HUDEP-2 (cell line): ENCODE measurements around the gene LRRIQ3.
"Not testable (repeated sequence)": the region's sequence is repeated elsewhere in the genome, so short reads cannot be mapped to it uniquely, and the experiment has no call there.

Experiments used
- DNase-seq, 76 experiments: peaks; one replicate each; lab custom pipeline; 2025; ENCODE audit not compliant: unreplicated experiment in 76 of 76; lab: John Stamatoyannopoulos, UW

The LRRIQ3 gene

DNA sequence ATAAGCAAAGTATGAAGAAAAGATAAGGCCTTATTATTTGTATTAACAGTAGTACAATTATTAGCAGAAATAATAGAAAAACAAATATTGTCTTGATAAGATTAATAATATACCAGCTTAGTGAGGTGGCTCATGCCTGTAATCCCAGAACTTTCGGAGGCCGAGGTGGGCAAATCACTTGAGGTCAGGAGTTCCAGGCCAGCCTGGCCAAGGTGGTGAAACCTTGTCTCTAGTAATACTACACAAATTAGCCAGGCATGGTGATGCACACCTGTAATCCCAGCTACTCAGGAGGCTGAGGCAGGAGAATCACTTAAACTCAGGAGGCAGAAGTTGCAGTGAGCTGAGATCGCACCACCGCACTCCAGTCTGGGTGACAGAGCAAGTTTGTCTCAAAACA is 80.6 kb downstream of the LRRIQ3 start:
- DNase-seq, result not testable (repeated sequence)

DNA sequence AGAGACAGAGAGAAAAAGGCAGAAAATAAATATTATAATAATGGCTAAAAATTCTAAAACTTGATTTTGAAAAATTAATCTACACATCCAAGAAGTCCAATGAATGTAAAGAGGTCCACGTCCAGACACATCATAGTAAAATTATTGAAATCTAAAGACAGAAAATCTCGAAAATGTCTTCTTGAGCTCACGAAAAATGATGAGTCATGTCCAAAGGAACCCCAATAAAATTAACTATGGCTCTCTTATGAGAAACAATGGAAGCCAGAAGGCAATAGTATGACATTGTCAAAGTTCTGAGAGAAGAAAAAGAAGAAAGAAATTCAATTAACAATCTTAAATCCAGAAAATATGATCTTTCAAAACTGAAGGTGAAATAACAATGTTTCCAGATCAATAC is 84.6 kb downstream of the LRRIQ3 start:
- no peak for DNase-seq

DNA sequence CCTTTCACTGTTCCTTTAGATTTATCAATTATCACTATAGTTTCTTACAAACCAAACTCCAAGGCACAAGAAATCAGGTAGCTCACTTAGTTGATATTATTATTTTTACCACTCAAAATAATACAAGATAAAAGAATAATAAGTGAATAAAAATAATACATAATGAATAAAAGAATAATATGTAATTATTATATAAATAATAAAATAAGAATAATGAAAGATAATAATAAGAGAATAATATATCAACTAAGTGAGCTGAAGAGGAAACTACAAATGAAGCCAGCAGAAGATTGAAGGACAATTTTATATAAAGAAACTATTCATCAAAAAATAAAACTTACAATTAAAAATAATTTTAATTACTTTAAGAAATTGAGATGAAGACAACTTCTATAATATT is 90.6 kb downstream of the LRRIQ3 start:
- no peak for DNase-seq

DNA sequence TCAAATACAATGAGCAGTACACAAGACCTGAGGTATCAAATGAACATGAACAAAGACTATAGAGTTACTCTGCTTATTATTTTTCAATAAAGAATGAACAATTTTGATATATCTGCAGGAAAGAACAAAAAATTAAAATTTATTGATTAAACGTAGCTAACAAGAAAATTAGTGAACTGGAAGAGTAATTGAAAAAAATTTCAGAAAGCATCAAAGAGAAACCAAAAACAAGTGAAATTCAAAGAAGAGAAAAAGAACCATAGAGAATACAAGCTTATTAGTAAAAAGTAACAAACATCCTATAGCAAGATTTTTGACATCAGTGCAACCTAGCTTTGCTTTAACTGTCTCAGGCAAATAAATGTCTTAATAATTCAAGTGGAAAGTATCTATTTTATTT is 106.6 kb downstream of the LRRIQ3 start:
- no peak for DNase-seq

DNA sequence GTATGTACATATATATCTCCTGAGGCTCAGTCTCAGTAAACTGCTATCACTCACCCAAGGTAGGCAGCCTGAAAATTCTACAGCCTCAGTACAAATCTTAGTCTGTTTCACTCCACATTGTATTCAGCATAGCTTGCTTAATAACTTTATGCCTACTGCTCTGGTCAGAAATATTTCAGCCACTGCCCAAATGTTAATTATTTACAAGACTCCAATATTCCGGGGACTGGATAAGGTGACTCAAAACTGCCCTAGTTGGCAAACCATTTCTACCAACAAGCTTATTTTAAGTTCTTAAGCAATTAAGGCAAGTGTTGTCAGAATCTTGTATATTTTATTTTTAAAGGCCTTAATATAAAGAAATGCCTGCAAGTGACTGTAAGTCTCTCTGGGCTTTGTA is 114.8 kb downstream of the LRRIQ3 start:
- no peak for DNase-seq

DNA sequence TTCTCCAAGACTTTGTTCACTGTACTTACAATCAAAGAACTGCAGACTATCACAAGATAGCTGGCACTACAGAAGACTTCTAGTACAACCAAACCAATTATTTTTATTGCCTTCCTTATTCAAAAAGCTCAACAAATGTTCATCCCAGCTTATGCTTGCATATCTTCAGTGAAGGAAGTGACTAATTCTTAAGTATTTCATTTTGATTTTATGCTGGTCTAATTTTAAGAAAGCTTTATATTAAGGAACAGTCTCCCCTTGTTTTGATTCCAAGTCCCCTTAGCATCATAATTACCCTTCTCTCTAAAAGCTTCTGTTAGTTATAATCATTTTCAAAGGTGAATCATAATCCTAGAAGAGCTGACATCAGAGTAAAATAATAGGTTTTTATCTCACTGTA is 132.9 kb downstream of the LRRIQ3 start:
- DNase-seq, result no peak

DNA sequence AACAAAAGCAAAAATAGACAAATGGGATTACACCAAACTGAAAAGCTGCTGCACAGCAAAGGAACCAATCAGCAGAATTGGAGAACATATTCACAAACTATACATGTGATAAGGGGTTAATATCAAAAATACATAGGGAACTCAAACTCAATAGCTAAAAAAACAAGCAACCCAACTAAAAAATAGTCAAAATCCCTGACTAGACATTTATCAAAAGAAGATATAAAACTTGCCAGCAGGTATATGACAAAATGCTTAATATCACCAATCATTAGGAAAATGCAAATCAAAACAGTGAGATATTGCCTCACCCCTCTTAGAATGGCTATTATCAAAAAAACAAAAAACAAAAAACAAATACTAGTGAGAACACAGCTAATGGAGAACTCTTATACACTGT is 140.3 kb downstream of the LRRIQ3 start:
- DNase-seq, result no peak

DNA sequence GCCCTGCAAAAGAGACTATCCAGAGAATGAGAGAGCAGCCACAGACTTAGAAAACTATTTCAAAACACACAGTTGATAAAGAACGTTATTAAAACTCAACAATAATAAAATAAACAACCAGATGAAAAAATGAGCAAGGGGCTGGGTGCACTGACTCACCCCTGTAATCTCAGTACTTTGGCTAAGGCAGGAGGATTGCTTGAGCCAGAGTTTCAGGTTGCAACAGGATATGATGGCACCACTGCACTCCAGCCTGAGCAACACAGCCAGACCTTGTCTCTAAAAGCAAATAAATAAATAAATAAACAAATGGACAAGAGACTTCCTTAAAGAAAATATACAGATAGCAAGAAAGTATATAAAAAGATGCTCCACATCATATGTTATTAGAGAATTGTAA is 144.6 kb downstream of the LRRIQ3 start:
- DNase-seq, result no peak

DNA sequence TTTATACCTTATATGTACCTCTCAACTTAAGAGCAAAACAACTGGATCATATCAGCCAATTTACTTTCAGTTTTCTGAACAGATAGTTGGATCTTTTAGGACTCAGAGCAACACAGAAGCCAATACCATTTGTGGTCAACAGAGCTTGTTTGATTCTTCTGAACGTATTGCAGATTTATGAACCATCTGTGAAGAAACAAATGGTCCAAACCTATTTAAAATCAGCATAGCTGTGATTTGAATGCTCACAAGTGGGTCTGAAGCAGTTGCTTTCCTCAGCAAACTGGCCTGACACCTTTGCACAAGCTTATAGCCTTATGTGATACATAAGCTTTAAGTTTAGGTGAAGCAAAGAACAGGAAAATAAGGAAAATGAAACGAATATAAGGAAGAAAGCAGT is 147.6 kb downstream of the LRRIQ3 start:
- no peak for DNase-seq

DNA sequence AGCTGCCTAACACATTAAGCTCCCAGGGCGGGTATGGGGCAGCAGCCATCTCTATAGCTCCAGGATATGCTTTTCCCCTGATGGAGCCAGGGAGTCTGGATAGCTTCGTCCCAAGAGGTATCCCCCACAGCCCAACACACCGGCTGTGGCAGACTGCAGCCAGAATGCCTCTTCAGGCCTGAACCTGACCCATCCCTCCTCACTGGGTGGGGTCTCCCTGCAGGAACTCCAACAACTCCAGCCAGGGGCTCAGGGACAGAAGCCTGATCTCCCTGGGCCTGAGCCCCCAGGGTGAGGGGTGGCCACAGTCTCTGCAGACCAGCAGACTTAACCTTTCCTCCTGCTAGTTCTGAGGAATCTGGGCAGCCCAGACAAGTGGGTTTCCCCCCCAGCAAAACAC is 159.9 kb downstream of the LRRIQ3 start:
- DNase-seq, result no peak

DNA sequence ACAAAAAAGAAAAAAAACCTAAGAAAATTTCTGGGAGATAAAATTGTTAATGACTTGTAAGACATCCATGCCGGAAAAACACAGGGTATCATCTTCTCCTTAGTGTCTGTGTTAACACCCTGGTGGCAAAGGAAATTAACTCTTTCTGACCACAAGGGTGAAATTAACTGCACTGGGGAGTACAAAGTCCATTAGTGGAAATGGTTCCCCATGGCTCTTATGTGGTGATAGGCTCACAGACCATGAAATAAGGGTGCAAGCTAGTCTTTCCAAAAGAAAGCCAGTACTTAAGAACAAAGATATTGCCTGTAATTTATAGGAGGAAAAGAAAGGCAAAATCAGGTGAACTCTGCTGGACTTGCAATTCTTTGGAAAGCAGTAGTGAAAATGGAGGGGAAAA is 185.4 kb downstream of the LRRIQ3 start:
- DNase-seq, result no peak

DNA sequence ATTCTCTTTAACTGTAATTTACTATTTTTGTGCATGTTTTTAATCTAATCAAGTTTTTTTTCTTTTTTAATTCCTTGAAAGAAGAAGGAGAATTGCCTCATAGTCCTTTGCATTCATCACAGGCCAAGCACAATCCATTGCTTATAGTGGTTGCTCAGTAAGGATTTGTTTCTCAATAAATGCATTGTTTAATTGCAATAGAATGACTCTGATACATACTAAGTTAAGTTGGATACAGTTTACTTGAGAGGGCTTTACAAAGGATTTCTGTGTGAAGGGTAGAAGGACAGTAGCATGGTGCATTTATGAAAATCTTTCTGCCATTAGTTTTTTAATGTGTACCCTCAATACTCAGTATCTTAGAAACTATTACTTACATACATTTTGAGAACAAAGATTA is 186.2 kb downstream of the LRRIQ3 start:
- DNase-seq, result no peak

DNA sequence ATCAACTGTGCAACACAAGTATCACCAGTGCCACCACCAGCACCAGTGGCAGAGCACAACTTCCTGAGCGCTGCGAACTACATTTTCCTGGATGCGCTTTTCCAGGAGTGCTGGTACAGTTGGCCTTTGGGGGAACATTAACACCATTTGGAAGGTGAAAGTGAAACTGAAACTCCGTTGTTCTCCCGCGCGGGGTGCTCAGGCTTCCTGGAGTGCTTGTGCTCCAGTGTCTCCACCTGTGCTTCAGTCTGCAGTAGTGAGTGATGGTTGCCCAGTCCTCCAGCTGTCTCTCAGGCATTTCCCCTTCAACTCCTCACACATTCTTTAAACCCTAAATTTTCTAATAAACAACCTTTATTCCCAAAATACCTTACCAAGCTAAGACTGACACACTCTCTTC is 187.8 kb downstream of the LRRIQ3 start:
- no peak for DNase-seq

DNA sequence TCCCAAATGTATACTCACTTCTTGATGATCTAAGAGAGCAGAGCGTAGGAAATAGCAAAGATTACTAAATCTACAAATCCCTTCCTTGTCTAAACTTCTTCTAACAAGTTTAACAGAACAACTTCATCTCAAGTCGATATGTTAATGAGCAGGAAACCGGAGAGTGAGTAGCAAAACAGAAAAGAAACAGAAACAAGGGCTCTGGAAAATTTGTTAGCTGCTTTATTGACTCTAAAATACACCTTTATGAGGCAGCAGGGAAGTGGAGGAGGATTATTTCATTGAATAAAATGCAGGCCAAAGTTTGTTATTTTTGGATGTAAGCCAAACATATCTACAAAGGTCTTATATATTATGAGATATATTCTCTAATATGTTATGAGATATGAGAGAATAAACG is 192.4 kb downstream of the LRRIQ3 start:
- DNase-seq, result no peak

DNA sequence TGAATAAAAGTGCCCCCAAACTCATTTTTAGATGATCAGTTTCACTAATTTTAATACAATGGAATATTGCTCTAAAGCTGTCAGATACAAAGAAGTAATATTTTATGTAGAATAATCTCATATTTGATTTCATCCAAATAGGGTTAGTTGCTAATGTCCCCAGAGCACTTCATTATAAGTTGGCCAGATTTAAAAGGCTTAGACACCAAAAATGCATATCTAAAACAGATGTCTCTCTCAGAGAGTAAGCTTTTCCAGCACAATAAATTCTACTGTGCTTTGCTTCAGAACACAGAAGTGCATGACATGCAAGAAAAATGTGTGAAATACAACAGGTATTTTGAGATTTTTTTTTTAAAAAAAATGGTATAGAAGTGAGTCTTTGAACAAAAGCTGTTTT is 194.2 kb downstream of the LRRIQ3 start:
- DNase-seq, result no peak

DNA sequence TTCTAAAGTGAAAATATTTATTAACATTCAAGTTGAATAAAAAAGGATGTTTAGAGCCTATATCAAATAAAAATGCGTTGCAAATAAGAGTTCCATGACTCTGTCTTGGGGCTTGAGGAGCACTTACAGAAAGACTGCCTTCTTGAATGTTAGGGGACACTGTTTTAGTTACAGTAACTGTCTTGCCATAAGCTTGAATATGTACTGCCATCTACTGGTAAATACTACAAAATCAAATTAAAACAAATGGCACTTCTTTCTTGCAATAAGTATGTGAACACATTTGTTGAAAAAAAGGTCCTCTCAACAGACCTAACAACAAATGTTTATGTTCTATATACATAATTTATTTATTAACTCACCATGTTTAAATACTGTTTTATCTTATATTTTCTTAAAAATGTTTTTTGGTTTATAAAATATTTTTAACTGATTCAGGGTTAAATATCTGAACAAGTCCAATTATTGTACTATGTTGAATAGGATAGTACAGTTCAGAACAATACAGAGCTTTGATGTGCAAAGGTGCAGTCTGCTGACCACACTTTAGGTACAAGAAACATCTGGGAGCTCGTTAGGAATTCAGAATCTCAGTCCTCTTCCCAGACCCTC is 199.5 kb downstream of the LRRIQ3 start:
- peak in 5 of 76 experiments; percentile 1 to 10 (median 6) for DNase-seq

DNA sequence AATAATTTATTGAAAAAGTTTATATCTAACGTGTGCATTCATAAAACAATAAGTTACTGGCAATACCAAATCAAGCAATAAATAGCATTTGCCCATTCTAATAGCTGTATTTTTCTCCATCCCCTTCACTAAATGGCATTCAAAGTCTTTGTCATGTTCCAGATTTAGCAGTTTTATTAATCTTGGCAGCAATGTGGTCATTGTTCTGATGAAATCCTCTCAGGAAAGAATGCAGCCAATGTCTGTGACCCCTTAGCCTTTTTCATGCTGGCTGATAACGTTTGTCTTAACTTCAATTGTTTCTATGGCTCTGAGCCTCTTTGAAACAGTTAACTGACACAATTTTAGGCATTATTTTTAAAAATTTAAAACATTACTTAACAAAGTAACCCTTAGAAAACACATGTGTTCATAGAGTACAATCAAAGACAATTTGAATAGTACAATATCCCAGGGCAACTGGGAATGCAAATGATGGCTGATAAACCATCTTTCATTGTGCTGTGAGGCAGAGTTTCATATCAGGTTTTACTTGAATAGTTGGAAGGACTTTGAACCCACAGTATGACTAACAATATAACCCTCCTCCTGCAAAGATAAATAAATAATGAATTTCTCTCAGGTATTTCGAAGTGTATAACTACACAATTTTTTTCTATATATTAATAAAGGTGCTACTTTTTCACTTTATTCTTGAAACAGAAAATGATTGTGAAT is 217.5 kb downstream of the LRRIQ3 start:
- DNase-seq, result no peak

DNA sequence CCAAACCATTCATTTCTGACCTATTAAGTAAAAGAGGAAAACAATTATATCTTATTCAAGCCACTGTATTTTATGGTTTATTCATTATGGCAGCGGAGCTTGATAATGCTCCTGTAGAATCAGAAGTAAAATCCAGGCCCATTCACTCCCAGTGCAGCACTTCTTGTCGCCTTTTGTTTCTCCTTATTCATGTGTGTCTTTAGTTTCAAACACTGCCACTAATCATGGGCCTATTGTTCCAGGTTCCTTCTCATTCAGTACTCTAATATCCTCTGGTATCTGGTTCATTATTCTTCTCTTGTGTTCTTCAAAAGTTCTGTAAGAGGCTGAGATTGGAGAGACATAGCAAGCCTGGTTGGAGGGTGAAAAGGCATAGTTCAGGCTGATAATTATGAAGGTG is 218.3 kb downstream of the LRRIQ3 start:
- DNase-seq, result no peak

DNA sequence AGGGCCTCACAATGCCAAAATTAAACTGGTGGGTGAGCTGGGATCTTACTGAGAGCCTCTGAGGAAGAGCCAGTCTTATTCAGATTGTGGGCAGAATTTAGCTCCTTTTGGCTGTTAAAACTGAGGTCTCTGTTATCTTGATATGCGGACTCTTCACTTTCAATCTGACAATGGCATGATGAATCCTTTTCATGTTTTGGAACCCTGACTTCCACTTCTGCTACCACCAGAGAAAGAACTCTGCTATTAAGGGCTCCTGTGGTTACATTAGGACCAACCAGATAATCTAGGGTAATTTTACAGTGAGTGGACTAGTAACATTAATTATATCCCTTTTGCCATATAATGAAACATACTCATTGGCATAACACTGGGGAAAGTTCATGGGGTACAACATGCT is 219.0 kb downstream of the LRRIQ3 start:
- no peak for DNase-seq
